ENCODE data around the gene C12orf43. TPM values are rescaled to one million over a fixed set of nuclear protein-coding genes. Genes with fewer than 3 reads are reported as not detected.

Gene C12orf43
- total and polyA plus RNA-seq, 2 of the 4 experiments (the other 2 are of a cell fraction): 12.5 to 13.5 TPM

DNA sequence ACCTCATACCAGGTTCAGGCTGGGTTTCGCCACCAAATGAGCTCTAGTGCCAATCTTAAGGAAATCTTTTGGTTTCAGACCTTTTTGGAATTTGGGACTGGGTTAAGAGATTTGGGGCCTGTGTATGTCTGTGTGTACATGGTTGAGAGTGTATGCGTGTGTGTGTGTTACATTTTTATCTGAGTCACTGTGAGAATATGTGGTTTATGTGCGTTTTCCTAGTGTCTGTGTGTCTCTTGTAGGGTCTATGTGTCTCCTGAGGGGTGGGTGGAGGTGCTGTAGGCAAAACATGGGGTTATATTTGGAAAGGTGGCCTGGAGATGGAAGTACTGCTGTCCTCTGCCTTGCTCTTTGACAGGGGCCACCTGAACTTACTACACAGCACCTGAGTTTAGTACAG lies 17.9 kb downstream of the C12orf43 start:
- Histone ChIP-seq H2AK5ac (ENCODE audit: low read depth, low read length) (no peak overlapping the region), H3K9ac (ENCODE audit: low read depth, low read length) (no peak overlapping the region), H2BK5ac (ENCODE audit: low read depth, low read length, poor library complexity, severe bottlenecking) (no peak overlapping the region), H4K5ac (ENCODE audit: low read depth, low read length) (no peak overlapping the region), H2BK20ac (ENCODE audit: low read depth, low read length) (no peak overlapping the region), H4K91ac (ENCODE audit: insufficient read depth, low read depth, low read length) (no peak overlapping the region), H3K18ac (ENCODE audit: low read depth, low read length) (no peak overlapping the region), H3K56ac (ENCODE audit: extremely low read depth, insufficient read depth, low read length) (no peak overlapping the region), H2BK120ac (ENCODE audit: low read depth, low read length) (no peak overlapping the region), H3K4me1 (ENCODE audit: control insufficient read depth, insufficient read depth, low read length) (peaks cover 4% of the 10 kb centered on the region; the same call in 1 of the 2 replicates), H4K8ac (ENCODE audit: low read depth in 2 of 2, low read length in 2 of 2) (no peak overlapping the region), H4K20me1 (ENCODE audit: insufficient read depth, low read length) (no peaks in the 10 kb centered on the region), H3K27ac (ENCODE audit: insufficient read depth, low read length) (no peak overlapping the region), H3K4ac (ENCODE audit: low read depth, low read length) (no peak overlapping the region), H3K36me3 (ENCODE audit: control insufficient read depth, insufficient read depth, low read length) (peaks cover 2% of the 10 kb centered on the region; the same call in 1 of the 2 replicates), H3K4me3 (ENCODE audit: insufficient read depth, low read depth, low read length) (no peak overlapping the region), H2AFZ (replicated peaks; ENCODE audit: low read length, poor library complexity) (no peak overlapping the region), H3K79me1 (ENCODE audit: low read depth in 1 of 2, low read length in 2 of 2) (no peaks in the 10 kb centered on the region), H2AK9ac (replicated peaks; ENCODE audit: low read depth, low read length, poor library complexity) (no peak overlapping the region), H3K23ac (ENCODE audit: low read depth, low read length) (no peak overlapping the region), H3K27me3 (ENCODE audit: control insufficient read depth, insufficient read depth, low read length) (peaks cover under 1% of the 10 kb centered on the region; the same call in 1 of the 2 replicates), H2BK15ac (ENCODE audit: low read depth, low read length) (no peak overlapping the region), H3K14ac (replicated peaks; ENCODE audit: low read depth, low read length) (no peak overlapping the region), H3K9me1 (ENCODE audit: insufficient read depth, low read length) (no peaks in the 10 kb centered on the region), H3K9me3 (ENCODE audit: control insufficient read depth, insufficient read depth, low read length) (no peaks in the 10 kb centered on the region), H3K4me2 (ENCODE audit: low read depth, low read length) (no peak overlapping the region)
- in situ Hi-C loops (cut with MboI; ENCODE audit: low sequenced_read_pairs): no loop called here
- ChIA-PET CTCF (no interaction called here), POLR2A (ENCODE audit: unreplicated experiment) (no interaction called here)
- TF ChIP-seq CEBPB (IDR thresholded peaks at IDR 0.05; ENCODE audit: low read depth, low read length) (no peak), RFX5 (IDR thresholded peaks at IDR 0.05; ENCODE audit: low read depth, low read length) (no peak), MXI1 (IDR thresholded peaks at IDR 0.05; ENCODE audit: borderline replicate concordance, low read depth, low read length) (no peak), RAD21 (IDR thresholded peaks at IDR 0.05; ENCODE audit: low read length) (no peak), MAFK (IDR thresholded peaks at IDR 0.05; ENCODE audit: low read depth, low read length) (no peak)
- WGBS, 2 experiments (ENCODE audit: extremely low coverage in 2 of 2, insufficient read length in 1 of 2): no CpG with 5 or more reads among the region's 3 CpGs
- dilution Hi-C loops (cut with HindIII; ENCODE audit: low sequenced_read_pairs, unreplicated experiment): no loop called here
- ATAC-seq (ENCODE audit: low read depth) (peak; percentile 51; the same call in 1 of the 2 replicates), DNase-seq (peak; percentile 22)
- no TSS peak for BruUV-seq (replicated peaks)
- intact Hi-C loops (cut with micrococcal nuclease): no loop called here
